GM19455 (cell line): ENCODE measurements around the gene SLC39A7.
A peak's percentile ranks its signal among the peaks of the same experiment; 100 is the strongest.
"Not testable (repeated sequence)": the region's sequence is repeated elsewhere in the genome, so short reads cannot be mapped to it uniquely, and the experiment has no call there.

Experiments
- ATAC-seq: cut with Tn5 transposase; IDR thresholded peaks from one replicate; pipeline ENCODE4 v1.9.1; 2021; ENCODE audit not compliant: unreplicated experiment

SLC39A7 gene

DNA sequence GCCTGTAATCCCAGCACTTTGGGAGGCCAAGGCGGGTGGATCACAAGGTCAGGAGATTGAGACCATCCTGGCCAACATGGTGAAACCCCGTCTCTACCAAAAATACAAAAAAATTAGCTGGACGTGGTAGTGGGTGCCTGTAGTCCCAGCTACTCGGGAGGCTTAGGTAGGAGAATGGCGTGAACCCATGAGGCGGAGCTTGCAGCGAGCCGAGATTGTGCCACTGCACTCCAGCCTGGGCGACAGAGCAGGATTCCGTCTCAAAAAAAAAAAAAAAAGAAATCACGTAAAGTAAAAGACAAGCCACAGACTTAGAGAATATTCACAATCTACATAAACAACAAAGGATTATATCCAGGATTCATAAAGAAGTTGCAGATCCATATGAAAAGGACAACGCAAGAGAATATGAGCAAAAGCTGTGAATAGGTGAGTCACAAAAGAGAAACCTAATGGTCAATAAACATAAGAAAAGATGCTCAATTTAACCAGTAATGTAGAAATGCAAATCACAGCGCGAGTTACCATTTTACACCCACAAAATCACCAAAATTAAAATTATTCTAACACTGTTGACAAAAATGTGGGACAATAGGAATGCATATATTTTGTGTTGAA, 25.9 kb downstream of the SLC39A7 start:
- not testable (repeated sequence) for ATAC-seq

DNA sequence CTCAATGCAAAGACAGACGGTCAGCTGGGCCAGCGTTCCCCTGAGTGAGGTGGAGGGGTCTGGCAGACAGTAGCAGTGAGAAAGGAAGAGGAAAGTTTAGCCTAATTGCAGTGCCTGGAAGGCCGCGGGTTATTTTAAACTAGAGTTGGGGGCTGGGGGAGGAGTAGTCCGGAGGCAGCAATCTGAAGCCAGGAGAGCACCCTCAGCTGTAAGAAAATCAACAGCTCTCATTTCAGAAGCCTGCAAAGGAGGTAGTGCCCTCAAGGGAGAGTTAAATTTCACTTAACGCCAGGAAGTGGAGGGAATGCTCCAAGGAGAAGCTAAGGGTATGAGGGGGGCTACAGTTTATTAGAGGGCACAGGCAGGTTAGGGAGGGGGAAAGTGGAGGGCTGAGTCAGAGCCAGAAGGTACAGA, 34.6 kb downstream of the SLC39A7 start:
- ATAC-seq = no peak

DNA sequence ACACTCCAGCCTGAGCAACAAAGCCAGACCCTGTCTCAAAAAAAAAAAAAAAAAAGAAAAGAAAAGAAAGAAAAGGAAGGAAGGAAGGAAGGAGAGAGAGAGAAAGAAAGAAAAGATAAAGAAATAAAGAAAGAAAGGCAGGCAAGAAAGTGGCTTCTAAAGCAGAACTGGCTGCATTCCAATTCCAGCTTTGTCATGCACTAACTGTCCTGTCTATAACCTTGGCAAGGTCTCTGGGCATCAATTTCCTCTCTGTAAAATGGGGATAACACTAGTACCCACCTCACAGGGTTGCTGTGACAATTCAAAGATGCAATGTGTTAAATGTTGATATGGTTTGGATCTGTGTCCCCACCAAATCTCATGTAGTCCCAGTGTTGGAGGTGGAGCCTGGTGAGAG, 35.7 kb downstream of the SLC39A7 start:
- no peak for ATAC-seq

DNA sequence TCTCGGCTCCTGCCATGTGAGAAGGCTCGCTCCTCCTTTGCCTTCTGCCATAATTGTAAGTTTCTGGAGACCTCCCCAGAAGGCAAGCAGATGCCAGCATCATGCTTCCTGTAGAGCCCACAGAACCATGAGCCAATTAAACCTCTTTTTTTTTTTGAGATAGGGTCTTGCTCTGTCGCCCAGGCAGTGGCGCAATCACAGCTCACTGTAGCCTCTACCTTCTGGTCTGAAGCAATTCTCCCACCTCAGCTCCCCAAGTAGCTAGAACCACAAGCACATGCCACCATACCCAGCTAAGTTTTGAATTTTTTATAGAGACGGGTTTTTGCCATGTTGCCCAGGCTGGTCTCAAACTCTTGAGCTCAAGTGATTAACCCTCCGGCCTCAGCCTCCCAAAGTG, 36.2 kb downstream of the SLC39A7 start:
- no peak for ATAC-seq

DNA sequence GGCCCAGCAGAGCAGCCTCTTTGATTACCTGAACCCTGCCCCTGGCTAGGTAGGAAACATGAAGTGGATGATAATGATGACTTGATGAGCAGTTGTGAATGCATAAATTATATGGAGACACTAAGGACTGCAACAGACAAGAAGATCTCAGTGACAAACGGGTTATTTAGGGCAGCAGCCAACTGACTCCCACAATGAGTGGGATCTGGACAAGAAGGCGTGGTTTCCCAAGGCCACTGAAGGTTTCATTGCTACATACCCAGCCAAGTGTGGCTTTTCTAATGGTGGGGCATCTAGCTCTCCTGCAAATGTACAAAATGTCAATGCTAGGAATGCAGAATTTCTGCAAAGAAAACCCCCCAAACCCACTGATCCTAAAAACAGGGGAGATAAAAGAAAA, 37.1 kb downstream of the SLC39A7 start:
- no peak for ATAC-seq

DNA sequence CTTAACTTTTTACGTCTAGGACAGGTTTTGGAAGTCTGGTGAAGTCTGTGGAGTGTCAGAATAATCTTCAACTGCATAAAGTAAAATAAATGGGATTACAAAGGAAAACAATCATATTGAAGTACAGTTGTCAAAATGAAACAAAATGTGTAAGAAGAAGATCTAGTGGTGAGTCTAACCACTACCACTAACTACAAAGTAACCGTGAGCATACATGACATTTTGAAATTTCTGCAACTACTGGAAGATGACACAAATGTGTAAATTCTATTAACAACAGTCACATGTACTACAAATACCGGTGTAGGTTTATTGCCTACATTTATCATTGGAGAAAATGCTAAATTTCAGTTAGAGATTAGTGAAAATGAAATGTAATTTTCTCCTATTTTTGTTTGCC, 41.3 kb downstream of the SLC39A7 start:
- no peak for ATAC-seq

DNA sequence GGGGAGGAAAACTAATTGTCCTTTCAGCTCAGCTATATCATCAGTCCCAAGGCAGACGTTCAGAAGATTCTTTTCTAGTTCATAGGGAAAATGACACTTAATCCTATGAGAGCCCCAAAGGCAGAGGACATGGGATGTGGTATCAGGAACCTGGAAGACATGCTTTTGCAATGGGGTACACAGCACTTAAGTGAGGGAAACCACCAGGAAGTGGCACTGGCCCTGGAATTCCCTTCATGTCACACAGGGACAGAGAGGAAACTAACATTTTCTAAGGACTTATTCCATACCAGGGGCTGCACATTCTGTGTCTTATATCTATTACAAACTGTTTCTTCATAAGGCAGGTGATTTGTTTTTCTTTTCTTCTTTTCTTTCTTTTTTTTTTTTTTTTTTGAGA, 42.8 kb downstream of the SLC39A7 start:
- ATAC-seq = no peak

DNA sequence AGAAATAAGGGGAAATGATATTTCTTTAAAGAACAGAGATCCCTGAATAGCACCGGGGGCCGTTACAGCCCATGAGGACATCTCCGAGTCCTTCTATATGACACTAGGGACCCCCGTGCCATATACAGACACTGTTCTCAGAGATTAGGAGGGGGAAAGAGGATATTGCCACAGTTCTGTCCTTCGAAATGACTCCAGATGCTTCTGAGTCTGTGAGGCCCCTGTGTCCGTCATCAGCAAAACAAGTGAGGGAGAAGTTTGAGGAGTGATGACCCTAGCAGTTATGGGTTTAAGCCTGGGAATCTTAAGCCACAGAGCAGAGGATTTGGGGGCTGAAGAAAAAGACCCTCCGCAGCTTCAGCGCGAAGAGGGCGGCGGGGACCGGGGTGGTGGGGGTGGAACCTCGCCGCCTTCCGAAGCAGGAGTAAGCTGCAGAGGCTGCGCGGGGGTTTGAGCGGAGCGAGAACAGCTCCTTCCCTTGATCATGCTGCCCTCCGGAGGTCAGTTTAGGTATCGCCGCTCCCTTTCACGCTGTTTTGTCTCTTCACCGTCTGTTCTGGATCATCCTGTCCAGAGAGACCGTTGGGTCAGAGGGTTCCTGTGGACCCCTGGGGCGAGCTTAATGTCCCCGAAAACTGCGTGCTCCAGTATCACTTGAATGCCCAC, 47.4 kb downstream of the SLC39A7 start:
- ATAC-seq = no peak

DNA sequence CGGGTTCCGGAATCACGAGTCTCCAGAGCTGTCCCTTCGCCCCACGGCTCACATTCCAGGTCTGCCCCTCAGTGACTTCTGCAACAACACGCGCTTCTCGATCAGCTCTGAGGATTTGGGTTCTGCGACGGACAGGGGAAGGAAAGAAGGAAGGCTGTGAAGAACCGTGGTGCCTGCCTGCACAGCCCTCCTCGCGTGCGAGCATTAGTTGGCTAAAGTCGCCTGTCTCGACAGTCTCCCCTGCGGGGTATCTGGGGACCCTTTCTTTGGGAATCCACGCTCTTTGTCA, 47.9 kb downstream of the SLC39A7 start:
- ATAC-seq = no peak

DNA sequence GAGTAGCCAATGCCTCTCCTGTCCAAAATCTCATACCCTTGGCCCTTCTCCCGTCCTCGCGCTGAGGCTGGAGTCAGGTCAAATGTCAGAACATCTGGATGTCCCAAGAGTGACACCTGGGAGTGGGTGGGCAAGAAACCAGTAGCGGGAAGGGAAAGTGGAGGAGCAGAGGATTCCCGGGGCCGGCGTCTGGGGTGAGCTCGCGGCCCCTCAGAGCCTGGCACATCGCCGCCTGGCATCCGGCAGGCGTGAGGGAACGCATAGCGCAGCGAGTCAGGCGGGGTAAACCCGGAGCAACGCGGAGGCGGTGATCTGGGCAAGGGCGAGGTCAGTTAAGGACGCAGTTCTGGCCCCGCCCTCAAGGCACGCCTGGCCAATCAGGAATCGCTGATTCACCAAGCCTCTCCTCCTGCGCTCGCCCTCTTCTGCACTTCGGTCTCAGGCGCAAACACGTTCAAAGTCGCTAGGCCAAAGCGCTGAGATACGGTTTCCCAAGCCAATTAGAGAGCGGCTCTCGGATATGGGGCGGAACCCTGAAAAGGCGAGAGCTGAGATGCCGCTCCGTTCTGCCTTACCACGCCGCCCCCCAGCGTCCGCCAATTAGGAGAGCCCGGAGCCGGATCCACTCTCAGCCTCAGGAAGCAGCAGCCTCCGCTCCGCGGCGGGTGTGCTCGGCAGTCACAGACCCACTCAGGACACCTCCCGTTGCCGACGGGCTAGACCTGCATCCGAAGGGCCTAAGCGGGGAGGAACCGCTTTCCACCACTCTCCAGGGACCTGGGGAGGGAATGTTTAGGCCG, 48.5 kb downstream of the SLC39A7 start:
- peak; percentile 92 for ATAC-seq

DNA sequence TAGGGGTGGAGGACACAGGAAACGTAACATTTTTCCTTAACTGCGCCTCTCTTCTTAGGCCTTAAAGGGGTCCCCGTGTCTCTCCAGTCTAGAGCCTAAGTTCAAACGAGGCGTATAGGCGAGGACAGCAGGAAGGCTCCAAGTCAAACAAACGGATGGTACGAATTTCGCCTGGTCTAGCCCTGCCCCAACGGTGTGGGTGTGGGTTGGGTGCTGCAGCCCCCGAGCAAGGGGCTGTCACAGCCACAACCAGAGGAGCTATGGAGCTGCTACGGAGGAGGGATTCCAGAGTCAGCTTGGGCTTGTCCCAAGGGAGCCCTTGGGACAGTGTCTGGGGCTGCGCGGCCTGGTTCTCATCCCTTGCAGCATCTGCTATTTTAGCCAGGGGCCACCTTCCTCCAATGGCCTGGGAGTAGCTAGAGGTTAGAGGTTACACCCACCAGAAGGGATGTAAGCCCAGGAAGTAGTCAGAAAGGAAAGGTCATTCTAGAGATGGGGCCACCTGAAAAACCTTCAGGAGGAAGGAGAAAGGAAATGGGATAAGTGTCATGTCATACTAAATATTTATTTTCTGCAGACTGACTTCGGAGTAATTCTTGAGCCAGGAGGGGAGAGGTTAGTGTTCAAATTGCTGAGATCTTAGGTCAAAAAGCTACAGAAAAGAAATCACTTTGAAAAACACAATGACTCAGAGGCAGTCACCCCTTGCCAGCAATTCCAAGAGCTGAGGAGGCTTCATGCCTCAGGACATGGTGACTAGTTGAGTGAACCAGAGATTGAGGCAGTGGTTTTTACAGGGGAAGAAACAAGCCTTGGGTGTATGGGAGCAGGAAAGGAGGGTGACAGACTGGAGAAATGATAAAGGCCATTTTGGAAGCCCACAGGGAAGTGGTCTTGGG, 49.3 kb downstream of the SLC39A7 start:
- ATAC-seq = no peak

DNA sequence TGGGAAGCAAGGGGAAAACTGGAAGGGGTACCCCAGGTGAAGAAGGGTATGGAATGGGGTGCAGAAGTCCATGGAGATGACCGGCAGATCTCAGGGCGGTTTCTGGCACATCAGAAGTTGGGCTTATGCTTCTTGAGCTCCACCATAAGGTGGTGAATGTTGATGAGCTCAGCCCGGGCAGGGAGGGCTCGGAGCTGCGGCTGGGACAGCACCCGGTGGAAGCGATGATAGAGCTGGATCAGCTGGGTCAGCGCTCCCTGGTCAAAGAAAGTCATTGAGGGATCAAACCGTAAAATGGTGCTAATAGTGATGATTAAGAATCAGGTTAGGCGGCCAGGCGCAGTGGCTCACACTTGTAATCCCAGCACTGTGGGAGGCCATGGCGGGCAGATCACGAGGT, 50.1 kb downstream of the SLC39A7 start:
- no peak for ATAC-seq

DNA sequence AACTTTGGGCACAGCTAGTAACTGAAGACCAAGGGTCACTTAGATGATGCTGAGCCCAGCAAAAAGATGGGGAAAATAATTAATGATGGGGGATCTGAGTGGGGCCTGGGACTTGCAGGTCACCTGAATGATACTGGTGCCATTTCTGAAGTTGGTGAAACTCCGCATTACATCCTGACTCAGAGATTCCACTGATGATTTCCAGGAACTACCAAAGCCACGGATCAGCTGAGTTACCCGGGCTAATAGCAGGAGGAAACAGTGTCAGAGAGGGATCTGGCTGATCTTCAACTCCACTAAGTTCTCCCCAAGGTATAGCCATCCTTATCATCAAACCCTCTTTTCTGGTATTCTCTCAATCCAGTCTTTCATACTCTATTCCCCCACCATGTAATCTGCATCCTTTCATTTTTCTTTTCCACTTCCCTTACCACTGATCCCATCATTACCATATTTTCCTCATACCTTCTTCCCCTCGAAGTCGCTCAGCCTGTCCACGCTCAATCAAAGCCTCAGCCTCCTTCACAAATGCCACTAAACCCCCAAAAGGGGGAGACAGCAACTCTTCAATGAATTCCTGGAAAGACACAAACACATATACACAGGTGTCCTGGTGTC, 50.8 kb downstream of the SLC39A7 start:
- no peak for ATAC-seq

DNA sequence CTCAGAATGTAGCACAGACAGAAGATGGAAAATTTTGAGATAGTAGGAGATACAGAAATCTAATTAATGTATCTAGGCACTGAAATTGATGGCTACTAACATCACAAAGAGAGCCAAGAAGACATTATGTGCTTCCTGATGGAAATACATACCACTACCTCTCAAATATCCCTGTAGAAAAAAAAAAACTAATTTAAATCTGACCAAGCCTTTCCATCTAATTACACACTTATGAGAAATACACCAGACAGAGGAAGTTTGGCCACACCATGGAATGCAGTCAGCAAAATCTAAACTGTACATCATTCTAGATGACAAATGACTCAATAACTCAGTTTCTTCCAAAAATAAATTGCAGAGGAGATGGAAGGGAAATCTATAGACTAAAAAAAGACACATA, 52.1 kb downstream of the SLC39A7 start:
- ATAC-seq = no peak
